Measurements from ENCODE around the gene CCDC60.
A peak's percentile ranks its signal among the peaks of the same experiment; 100 is the strongest.

The CCDC60 gene

GRCh38 chr12:119544765-119545625 is 210.5 kb downstream of the CCDC60 start (continued):
- TF ChIP-seq, protein P1, sequence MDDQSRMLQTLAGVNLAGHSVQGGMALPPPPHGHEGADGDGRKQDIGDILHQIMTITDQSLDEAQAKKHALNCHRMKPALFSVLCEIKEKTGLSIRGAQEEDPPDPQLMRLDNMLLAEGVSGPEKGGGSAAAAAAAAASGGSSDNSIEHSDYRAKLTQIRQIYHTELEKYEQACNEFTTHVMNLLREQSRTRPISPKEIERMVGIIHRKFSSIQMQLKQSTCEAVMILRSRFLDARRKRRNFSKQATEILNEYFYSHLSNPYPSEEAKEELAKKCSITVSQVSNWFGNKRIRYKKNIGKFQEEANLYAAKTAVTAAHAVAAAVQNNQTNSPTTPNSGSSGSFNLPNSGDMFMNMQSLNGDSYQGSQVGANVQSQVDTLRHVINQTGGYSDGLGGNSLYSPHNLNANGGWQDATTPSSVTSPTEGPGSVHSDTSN (CRISPR knock-in tag; IDR thresholded peaks at IDR 0.05) = no peak
- TF ChIP-seq ZNF132 (tag by site-specific recombination; IDR thresholded peaks at IDR 0.05; ENCODE audit: borderline replicate concordance) (no peak), GLIS1 (tag by site-specific recombination; IDR thresholded peaks at IDR 0.05) (peak; percentile 47), RBAK (tag by site-specific recombination; IDR thresholded peaks at IDR 0.05) (no peak), ZNF202 (tag by site-specific recombination; IDR thresholded peaks at IDR 0.05; ENCODE audit: borderline replicate concordance) (no peak), ZNF341 (tag by site-specific recombination; IDR thresholded peaks at IDR 0.05; ENCODE audit: low read depth) (no peak), ZNF623 (tag by site-specific recombination; IDR thresholded peaks at IDR 0.05) (no peak), GLI2 (tag by site-specific recombination; IDR thresholded peaks at IDR 0.05; ENCODE audit: borderline replicate concordance, low read depth) (no peak), PRDM1 (tag by site-specific recombination; IDR thresholded peaks at IDR 0.05) (0 out of 2 replicates have a peak, but pooled peaks have one; percentile 20), ZNF133 (tag by site-specific recombination; IDR thresholded peaks at IDR 0.05) (no peak)
- TF ChIP-seq, protein P2, sequence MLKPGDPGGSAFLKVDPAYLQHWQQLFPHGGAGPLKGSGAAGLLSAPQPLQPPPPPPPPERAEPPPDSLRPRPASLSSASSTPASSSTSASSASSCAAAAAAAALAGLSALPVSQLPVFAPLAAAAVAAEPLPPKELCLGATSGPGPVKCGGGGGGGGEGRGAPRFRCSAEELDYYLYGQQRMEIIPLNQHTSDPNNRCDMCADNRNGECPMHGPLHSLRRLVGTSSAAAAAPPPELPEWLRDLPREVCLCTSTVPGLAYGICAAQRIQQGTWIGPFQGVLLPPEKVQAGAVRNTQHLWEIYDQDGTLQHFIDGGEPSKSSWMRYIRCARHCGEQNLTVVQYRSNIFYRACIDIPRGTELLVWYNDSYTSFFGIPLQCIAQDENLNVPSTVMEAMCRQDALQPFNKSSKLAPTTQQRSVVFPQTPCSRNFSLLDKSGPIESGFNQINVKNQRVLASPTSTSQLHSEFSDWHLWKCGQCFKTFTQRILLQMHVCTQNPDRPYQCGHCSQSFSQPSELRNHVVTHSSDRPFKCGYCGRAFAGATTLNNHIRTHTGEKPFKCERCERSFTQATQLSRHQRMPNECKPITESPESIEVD (tag by site-specific recombination; IDR thresholded peaks at IDR 0.05) = no peak

DNA sequence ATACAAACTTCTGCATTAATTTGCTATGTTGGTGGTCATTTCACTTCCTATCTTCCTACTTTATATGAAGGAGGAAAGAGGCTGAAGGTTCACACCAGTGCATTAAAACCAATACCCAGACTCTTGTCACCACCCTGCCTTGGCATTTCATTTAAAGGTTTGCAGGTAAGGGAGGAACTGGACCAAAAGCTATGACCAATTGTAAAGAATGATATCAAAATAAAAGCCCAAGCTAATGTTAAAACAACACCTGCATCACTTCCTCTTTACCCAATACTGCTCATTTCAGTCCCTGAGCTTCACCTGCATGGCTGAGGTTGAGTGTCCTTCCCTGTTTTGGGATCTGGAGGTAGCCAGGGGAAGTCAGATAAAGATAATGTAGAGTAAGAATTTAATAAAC is 211.8 kb downstream of the CCDC60 start:
- TF ChIP-seq ZNF626 (tag by site-specific recombination; IDR thresholded peaks at IDR 0.05) = no peak
- TF ChIP-seq, protein P3, sequence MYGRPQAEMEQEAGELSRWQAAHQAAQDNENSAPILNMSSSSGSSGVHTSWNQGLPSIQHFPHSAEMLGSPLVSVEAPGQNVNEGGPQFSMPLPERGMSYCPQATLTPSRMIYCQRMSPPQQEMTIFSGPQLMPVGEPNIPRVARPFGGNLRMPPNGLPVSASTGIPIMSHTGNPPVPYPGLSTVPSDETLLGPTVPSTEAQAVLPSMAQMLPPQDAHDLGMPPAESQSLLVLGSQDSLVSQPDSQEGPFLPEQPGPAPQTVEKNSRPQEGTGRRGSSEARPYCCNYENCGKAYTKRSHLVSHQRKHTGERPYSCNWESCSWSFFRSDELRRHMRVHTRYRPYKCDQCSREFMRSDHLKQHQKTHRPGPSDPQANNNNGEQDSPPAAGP (tag by site-specific recombination; IDR thresholded peaks at IDR 0.05) = no peak
- no peak for TF ChIP-seq ZNF140 (tag by site-specific recombination; IDR thresholded peaks at IDR 0.05)
- TF ChIP-seq, protein P4, sequence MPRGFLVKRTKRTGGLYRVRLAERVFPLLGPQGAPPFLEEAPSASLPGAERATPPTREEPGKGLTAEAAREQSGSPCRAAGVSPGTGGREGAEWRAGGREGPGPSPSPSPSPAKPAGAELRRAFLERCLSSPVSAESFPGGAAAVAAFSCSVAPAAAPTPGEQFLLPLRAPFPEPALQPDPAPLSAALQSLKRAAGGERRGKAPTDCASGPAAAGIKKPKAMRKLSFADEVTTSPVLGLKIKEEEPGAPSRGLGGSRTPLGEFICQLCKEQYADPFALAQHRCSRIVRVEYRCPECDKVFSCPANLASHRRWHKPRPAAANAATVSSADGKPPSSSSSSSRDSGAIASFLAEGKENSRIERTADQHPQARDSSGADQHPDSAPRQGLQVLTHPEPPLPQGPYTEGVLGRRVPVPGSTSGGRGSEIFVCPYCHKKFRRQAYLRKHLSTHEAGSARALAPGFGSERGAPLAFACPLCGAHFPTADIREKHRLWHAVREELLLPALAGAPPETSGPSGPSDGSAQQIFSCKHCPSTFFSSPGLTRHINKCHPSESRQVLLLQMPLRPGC (tag by site-specific recombination; IDR thresholded peaks at IDR 0.05) = no peak
- no peak for TF ChIP-seq ZNF341 (tag by site-specific recombination; IDR thresholded peaks at IDR 0.05; ENCODE audit: low read depth)
- TF ChIP-seq GFI1B (tag by site-specific recombination; IDR thresholded peaks at IDR 0.05) = no peak
- TF ChIP-seq ZBTB21 (tag by site-specific recombination; IDR thresholded peaks at IDR 0.05) = no peak
- TF ChIP-seq ZNF555 (tag by site-specific recombination; conservative IDR thresholded peaks at IDR 0.05) = no peak
- no peak for TF ChIP-seq ZNF521 (tag by site-specific recombination; IDR thresholded peaks at IDR 0.05)
- no peak for TF ChIP-seq ZNF623 (tag by site-specific recombination; IDR thresholded peaks at IDR 0.05)
- no peak for TF ChIP-seq ZNF416 (tag by site-specific recombination; IDR thresholded peaks at IDR 0.05)
- no peak for TF ChIP-seq ZNF777 (tag by site-specific recombination; IDR thresholded peaks at IDR 0.05; ENCODE audit: borderline replicate concordance)
- no peak for TF ChIP-seq ZNF202 (tag by site-specific recombination; IDR thresholded peaks at IDR 0.05; ENCODE audit: borderline replicate concordance)
- TF ChIP-seq ZSCAN16 (tag by site-specific recombination; IDR thresholded peaks at IDR 0.05) = no peak
- TF ChIP-seq ZNF211 (tag by site-specific recombination; IDR thresholded peaks at IDR 0.05; ENCODE audit: low read depth) = no peak
- TF ChIP-seq SP2 (tag by site-specific recombination; IDR thresholded peaks at IDR 0.05) = no peak
- no peak for TF ChIP-seq ZNF549 (tag by site-specific recombination; IDR thresholded peaks at IDR 0.05)
- no peak for TF ChIP-seq ZNF677 (tag by site-specific recombination; IDR thresholded peaks at IDR 0.05)
- ChIA-PET POLR2A (no interaction called here), CTCF (interaction anchor here (0.6 to 6.6 kb wide), 5 partner anchors 23 to 1141 kb away, joined by 3 to 61 read pairs (median 4); no protein-coding TSS in a partner anchor)
- Histone ChIP-seq H3K4me1 (ENCODE audit: control insufficient read depth, insufficient read depth, low read length) (no peaks in the 10 kb centered on the region), H3K4me3 (ENCODE audit: low read depth, low read length) (no peak overlapping the region), H3K9me3 (ENCODE audit: control insufficient read depth, insufficient read depth, low read depth, low read length) (no peaks in the 10 kb centered on the region), H3K27ac (ENCODE audit: extremely low read depth, low read depth, low read length) (no peak overlapping the region), H3K36me3 (ENCODE audit: control insufficient read depth in 2 of 2, insufficient read depth in 1 of 2, low read length in 2 of 2) (no peaks in the 10 kb centered on the region)

Data from HEK293 (cell line).